Measurements from ENCODE around the gene ALMS1.
"Not testable (repeated sequence)": the region's sequence is repeated elsewhere in the genome, so short reads cannot be mapped to it uniquely, and the experiment has no call there.

The ALMS1 gene

GRCh38 chr2:73406996-73407395 lies 21.4 kb downstream of the ALMS1 start:
- DNase-seq: no peak

- no peak for DNase-seq
Measured at GRCh38 chr2:73408198-73408597, 22.6 kb downstream of the ALMS1 start.

- no peak for DNase-seq
Measured at GRCh38 chr2:73414696-73415095, 29.1 kb downstream of the ALMS1 start.

- DNase-seq: no peak
Measured at GRCh38 chr2:73415906-73416305, 30.3 kb downstream of the ALMS1 start.

GRCh38 chr2:73418343-73418742 lies 32.7 kb downstream of the ALMS1 start:
- no peak for DNase-seq

GRCh38 chr2:73423913-73424312 lies 38.3 kb downstream of the ALMS1 start:
- DNase-seq: no peak

- no peak for DNase-seq
Measured at GRCh38 chr2:73426176-73426575, 40.5 kb downstream of the ALMS1 start.

GRCh38 chr2:73436019-73436418 lies 50.4 kb downstream of the ALMS1 start:
- no peak for DNase-seq

GRCh38 chr2:73444202-73444601 lies 58.6 kb downstream of the ALMS1 start:
- DNase-seq: no peak

GRCh38 chr2:73448856-73449255 lies 63.2 kb downstream of the ALMS1 start:
- no peak for DNase-seq

GRCh38 chr2:73449404-73449803 lies 63.8 kb downstream of the ALMS1 start:
- DNase-seq: no peak

- DNase-seq: no peak
Measured at GRCh38 chr2:73451263-73451972, 65.8 kb downstream of the ALMS1 start.

GRCh38 chr2:73457982-73458381 lies 72.3 kb downstream of the ALMS1 start:
- DNase-seq: no peak

GRCh38 chr2:73462388-73462787 lies 76.8 kb downstream of the ALMS1 start:
- DNase-seq: not testable (repeated sequence)

GRCh38 chr2:73468376-73468775 lies 82.7 kb downstream of the ALMS1 start:
- no peak for DNase-seq

GRCh38 chr2:73483874-73484273 lies 98.2 kb downstream of the ALMS1 start:
- not testable (repeated sequence) for DNase-seq

- DNase-seq: no peak
Measured at GRCh38 chr2:73487112-73487657, 101.5 kb downstream of the ALMS1 start.

GRCh38 chr2:73488079-73488478 lies 102.4 kb downstream of the ALMS1 start:
- no peak for DNase-seq

- DNase-seq: no peak
Measured at GRCh38 chr2:73489053-73489452, 103.4 kb downstream of the ALMS1 start.

- no peak for DNase-seq
Measured at GRCh38 chr2:73494031-73494430, 108.4 kb downstream of the ALMS1 start.

- no peak for DNase-seq
Measured at GRCh38 chr2:73503992-73504570, 118.4 kb downstream of the ALMS1 start.

GRCh38 chr2:73504850-73505249 lies 119.2 kb downstream of the ALMS1 start:
- DNase-seq: not testable (repeated sequence)

GRCh38 chr2:73510470-73510869 lies 124.8 kb downstream of the ALMS1 start:
- not testable (repeated sequence) for DNase-seq

GRCh38 chr2:73516033-73516432 lies 130.4 kb downstream of the ALMS1 start:
- no peak for DNase-seq

- DNase-seq: no peak
Measured at GRCh38 chr2:73528688-73529087, 143.1 kb downstream of the ALMS1 start.

Measured in activated CD4-positive, alpha-beta T cell treated with anti-CD3 and anti-CD28 coated beads, Interleukin-2, amount 50 U/mL, for 4 hours (primary cell).